Lower lobe of right lung (tissue), 2 donors: ENCODE data around the gene PROC. TPM values are rescaled to one million over a fixed set of nuclear protein-coding genes. Genes with fewer than 3 reads are reported as not detected.

ENCODE experiments used
- ATAC-seq, 2 donors: fragments of 200-7000 bp; cut with Tn5 transposase; one replicate each; pipeline ENCODE4 v1.9.1; 2020 to 2022; ENCODE audit warnings: mild to moderate bottlenecking in 2 of 2, moderate library complexity in 2 of 2
- DNase-seq: peaks from one replicate; pipeline ENCODE4 v3.0.0-alpha.2; 2020
- H3K27ac ChIP-seq: fragments of 200-600 bp; one replicate; pipeline ENCODE4 v1.8.0; 2022
- H3K27me3 ChIP-seq: fragments of 200-600 bp; one replicate; pipeline ENCODE4 v1.8.0; 2022; ENCODE audit warnings: low read depth
- H3K36me3 ChIP-seq: fragments of 200-600 bp; one replicate; pipeline ENCODE4 v1.8.0; 2022; ENCODE audit warnings: mild to moderate bottlenecking
- H3K4me1 ChIP-seq: fragments of 200-600 bp; one replicate; pipeline ENCODE4 v1.8.0; 2022
- H3K4me3 ChIP-seq: fragments of 200-600 bp; one replicate; pipeline ENCODE4 v1.8.0; 2022; ENCODE audit warnings: mild to moderate bottlenecking
- H3K9me3 ChIP-seq: fragments of 200-600 bp; one replicate; pipeline ENCODE4 v1.8.0; 2022
- intact Hi-C: fragments of 100-400 bp; cut with DNase I; formaldehyde crosslinking; loops from one replicate; pipeline ENCODE4 v1.11.0; 2022
- total RNA-seq: library from RNA; stranded (reverse); fragmentation: NEBNext Ultra II Directional; extraction: Animal tissue kit (Norgen Biotek cat#: 25700); gene quantifications from one replicate; pipeline ENCODE4 v1.2.1, GENCODE V29; 2021
- TF ChIP-seq, protein P1 (sequence below): fragments of 200-600 bp; IDR thresholded peaks from one replicate; pipeline ENCODE4 v1.8.0; 2022; ENCODE audit warnings: antibody characterized with exemption, mild to moderate bottlenecking
- donor health status: DM: no; HTN: yes; CAD: no; lungs with severe emphysema.

PROC gene
- total RNA-seq, 1 donor from 2014 or later: not detected

DNA sequence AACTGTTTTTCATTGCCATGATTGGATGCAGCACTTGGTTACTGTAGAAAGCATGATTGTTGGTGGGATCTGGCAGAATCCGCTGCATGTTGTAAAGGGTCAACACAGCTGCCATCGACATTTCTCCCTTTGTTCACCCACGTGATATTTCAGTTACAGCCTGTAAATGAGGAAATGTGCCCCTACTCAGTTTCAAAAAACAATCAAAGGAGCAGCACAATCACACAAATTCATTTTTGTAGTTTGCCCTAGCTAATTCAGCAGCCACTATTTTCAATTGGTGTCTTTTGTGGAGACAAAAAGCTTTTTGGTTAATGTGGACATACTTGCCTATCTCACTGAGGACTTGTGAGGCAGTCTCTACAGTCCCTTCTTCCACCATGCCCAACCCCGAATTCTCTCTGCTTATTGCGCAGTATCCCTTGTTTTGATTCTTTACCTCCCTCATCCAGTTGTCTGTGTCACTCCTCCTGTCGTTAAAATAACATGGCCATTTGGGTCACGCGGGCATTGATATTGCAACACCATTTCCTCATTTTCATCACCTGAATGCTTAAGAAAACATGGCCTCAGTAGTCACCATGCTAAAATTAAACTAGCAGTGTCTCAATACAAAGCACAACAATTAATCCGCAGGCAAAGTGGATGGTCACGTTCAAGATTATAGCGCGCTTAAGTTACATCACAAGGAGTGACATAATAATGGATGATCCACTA is 6.4 kb upstream of the PROC start:
- TF ChIP-seq, protein P1, sequence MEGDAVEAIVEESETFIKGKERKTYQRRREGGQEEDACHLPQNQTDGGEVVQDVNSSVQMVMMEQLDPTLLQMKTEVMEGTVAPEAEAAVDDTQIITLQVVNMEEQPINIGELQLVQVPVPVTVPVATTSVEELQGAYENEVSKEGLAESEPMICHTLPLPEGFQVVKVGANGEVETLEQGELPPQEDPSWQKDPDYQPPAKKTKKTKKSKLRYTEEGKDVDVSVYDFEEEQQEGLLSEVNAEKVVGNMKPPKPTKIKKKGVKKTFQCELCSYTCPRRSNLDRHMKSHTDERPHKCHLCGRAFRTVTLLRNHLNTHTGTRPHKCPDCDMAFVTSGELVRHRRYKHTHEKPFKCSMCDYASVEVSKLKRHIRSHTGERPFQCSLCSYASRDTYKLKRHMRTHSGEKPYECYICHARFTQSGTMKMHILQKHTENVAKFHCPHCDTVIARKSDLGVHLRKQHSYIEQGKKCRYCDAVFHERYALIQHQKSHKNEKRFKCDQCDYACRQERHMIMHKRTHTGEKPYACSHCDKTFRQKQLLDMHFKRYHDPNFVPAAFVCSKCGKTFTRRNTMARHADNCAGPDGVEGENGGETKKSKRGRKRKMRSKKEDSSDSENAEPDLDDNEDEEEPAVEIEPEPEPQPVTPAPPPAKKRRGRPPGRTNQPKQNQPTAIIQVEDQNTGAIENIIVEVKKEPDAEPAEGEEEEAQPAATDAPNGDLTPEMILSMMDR: no peak
- Histone ChIP-seq H3K27ac (peak overlapping the region; percentile 59), H3K4me3 (no peak overlapping the region), H3K4me1 (peaks cover 57% of the 10 kb centered on the region), H3K36me3 (no peaks in the 10 kb centered on the region), H3K9me3 (no peaks in the 10 kb centered on the region), H3K27me3 (no peaks in the 10 kb centered on the region)
- intact Hi-C loops: no loop called here
- ATAC-seq (no peak), DNase-seq (no peak)

GRCh38 chr2:127413200-127413599 is 5.0 kb upstream of the PROC start:
- no peak for DNase-seq
- H3K27me3 ChIP-seq: no peaks in the 10 kb centered on the region
- intact Hi-C loops: no loop called here
- TF ChIP-seq, protein P1: no peak
- no peaks in the 10 kb centered on the region for H3K9me3 ChIP-seq
- H3K36me3 ChIP-seq: no peaks in the 10 kb centered on the region
- no peak overlapping the region for H3K4me3 ChIP-seq
- H3K27ac ChIP-seq: no peak overlapping the region
- peaks cover 55% of the 10 kb centered on the region for H3K4me1 ChIP-seq
- no peak for ATAC-seq

DNA sequence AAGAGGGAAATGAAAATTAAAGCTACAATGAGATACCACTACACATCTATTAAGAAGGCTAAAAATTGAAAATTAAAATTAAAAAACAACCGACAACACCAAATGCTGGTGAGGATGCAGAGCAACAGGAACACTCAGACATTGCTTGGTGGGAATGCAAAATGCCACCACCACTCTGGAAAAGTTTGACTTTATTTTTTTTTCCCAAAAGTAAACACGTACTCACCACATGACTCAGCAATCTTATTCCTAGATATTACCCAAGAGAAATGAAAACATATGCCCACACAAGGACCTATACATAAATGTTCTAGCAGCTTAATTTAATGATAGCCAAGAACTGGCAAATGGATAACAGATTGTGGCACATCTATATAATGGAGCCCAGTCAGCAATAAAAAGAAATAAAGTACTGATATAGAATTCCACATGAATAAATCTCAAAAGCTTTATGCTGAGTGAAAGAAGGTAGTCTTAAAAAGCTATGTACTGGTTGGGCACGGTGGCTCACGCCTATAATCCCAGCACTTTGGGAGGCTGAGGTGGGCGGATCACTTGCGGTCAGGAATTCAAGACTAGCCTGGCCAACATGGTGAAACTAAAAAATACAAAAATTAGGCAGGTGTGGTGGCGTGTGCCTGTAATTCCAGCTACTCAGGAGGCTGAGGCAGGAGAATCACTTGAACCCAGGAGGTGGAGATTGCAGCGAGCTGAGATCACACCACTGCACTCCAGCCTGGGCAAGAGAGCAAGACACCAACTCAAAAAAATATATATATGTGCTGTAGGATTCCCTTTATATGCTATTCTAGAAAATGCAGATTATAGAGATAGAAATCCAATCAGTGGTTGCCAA is 4.2 kb upstream of the PROC start:
- H3K9me3 ChIP-seq: no peaks in the 10 kb centered on the region
- H3K27me3 ChIP-seq: no peaks in the 10 kb centered on the region
- ATAC-seq (no peak), DNase-seq (no peak)
- H3K27ac ChIP-seq: no peak overlapping the region
- intact Hi-C loops: no loop called here
- H3K4me3 ChIP-seq: no peak overlapping the region
- peaks cover 47% of the 10 kb centered on the region for H3K4me1 ChIP-seq
- TF ChIP-seq, protein P1: no peak
- H3K36me3 ChIP-seq: no peaks in the 10 kb centered on the region

- intact Hi-C loops: no loop called here
- peaks cover 46% of the 10 kb centered on the region for H3K4me1 ChIP-seq
Observed at GRCh38 chr2:127414638-127415592, 3.3 kb upstream of the PROC start.

More at GRCh38 chr2:127414638-127415592, 3.3 kb upstream of the PROC start:
- DNase-seq (no peak), ATAC-seq (no peak)
- Histone ChIP-seq H3K36me3 (no peaks in the 10 kb centered on the region), H3K27me3 (no peaks in the 10 kb centered on the region), H3K4me3 (no peak overlapping the region), H3K27ac (no peak overlapping the region), H3K9me3 (no peaks in the 10 kb centered on the region)
- TF ChIP-seq, protein P1: no peak
